A673 (cell line): Measurements from ENCODE around the gene ARID3A. TPM values are rescaled to one million over a fixed set of nuclear protein-coding genes. Genes with fewer than 3 reads are reported as not detected.

Experiments
- BruUV-seq: library from RNA; stranded (reverse); fragments of 400-500 nt; replicated peaks from 2 replicates; lab custom pipeline; 2021; lab: Mats Ljungman, UMichigan
- CTCF ChIA-PET: fragments of 300-600 bp; sonication (Branson Sonifier 250); formaldehyde crosslinking; loops from one replicate; lab custom pipeline; 2022; ENCODE audit warnings: antibody characterized with exemption; lab: Charles Lee
- POLR2A ChIA-PET: fragments of 300-600 bp; sonication (Branson Sonifier 250); formaldehyde crosslinking; loops from one replicate; lab custom pipeline; 2022; ENCODE audit warnings: antibody characterized with exemption; ENCODE audit not compliant: low non-redundant PET; lab: Charles Lee
- DNase-seq: peaks from one replicate; pipeline ENCODE4 v3.0.0-alpha.2; 2015; ENCODE audit warnings: low spot score
- H3K27ac ChIP-seq: fragments of 200-600 bp; sonication (generic); 2 replicates; pipeline ENCODE4 v1.5.1; 2016; ENCODE audit warnings: mixed run types, low read depth, mild to moderate bottlenecking, mixed read lengths, antibody characterized with exemption, low read length; ENCODE audit not compliant: poor library complexity, severe bottlenecking
- H3K27me3 ChIP-seq: fragments of 200-600 bp; sonication (generic); replicated peaks from 2 replicates; pipeline ENCODE4 v1.6.1; 2017; ENCODE audit warnings: mixed run types, low read depth, mild to moderate bottlenecking, mixed read lengths, antibody characterized with exemption, low read length; ENCODE audit not compliant: insufficient read depth, poor library complexity
- H3K36me3 ChIP-seq: fragments of 200-600 bp; sonication (generic); 2 replicates; pipeline ENCODE4 v1.6.1; 2016; ENCODE audit warnings: mixed run types, mild to moderate bottlenecking, mixed read lengths, antibody characterized with exemption, low read length; ENCODE audit not compliant: insufficient read depth, poor library complexity, severe bottlenecking
- H3K4me1 ChIP-seq: fragments of 200-600 bp; sonication (generic); 2 replicates; pipeline ENCODE4 v1.6.1; 2017; ENCODE audit warnings: mixed run types, mild to moderate bottlenecking, mixed read lengths, antibody characterized with exemption, low read length; ENCODE audit not compliant: insufficient read depth, poor library complexity, severe bottlenecking
- H3K4me3 ChIP-seq: fragments of 200-600 bp; sonication (generic); 2 replicates; pipeline ENCODE4 v1.5.1; 2016; ENCODE audit warnings: low read depth, mixed run types, mild to moderate bottlenecking, mixed read lengths, low read length; ENCODE audit not compliant: poor library complexity, severe bottlenecking
- H3K9me3 ChIP-seq: fragments of 200-600 bp; sonication (generic); 2 replicates; pipeline ENCODE4 v1.6.1; 2016; ENCODE audit warnings: mixed run types, low read depth, mild to moderate bottlenecking, mixed read lengths, antibody characterized with exemption, low read length; ENCODE audit not compliant: poor library complexity, severe bottlenecking
- CTCF ChIP-seq: fragments of 300-800, 200-600 bp; sonication (generic); conservative IDR thresholded peaks from 2 replicates; pipeline ENCODE4 v1.5.1; 2017; ENCODE audit warnings: low read depth, mild to moderate bottlenecking, antibody characterized with exemption, low read length, moderate library complexity, mixed read lengths
- EZH2 ChIP-seq: fragments of 200-600 bp; sonication (generic); IDR thresholded peaks from 2 replicates; pipeline ENCODE4 v1.6.1; 2017; ENCODE audit warnings: borderline replicate concordance, low read depth, mild to moderate bottlenecking, mixed read lengths, antibody characterized with exemption, low read length; ENCODE audit not compliant: poor library complexity, severe bottlenecking
- intact Hi-C: fragments of 100-400 bp; cut with micrococcal nuclease; formaldehyde crosslinking; loops from one replicate; pipeline ENCODE4 v1.10.0; 2022; ENCODE audit not compliant: unreplicated experiment
- total RNA-seq: library from RNA; stranded (reverse); gene quantifications from 2 replicates; pipeline ENCODE4 v1.2.3, GENCODE V29; 2021

The ARID3A gene
- total RNA-seq, 1 experiment from 2014 or later: 19.6 TPM

GRCh38 chr19:984165-984967 is 58.5 kb downstream of the ARID3A start, which contains the start of gene WDR18:
Gene WDR18, plus strand, starts transcription at chr19:984345. Its CDS starts 9 bp downstream, at chr19:984354.
- ChIA-PET POLR2A (interaction anchor here (0.6 to 1.1 kb wide), 3 partner anchors 12 to 284 kb away, joined by 3 read pairs; no protein-coding TSS in a partner anchor), CTCF (interaction anchor here (0.6 to 1.0 kb wide), 3 partner anchors 127 to 260 kb away, joined by 3 to 4 read pairs (median 4); no protein-coding TSS in a partner anchor)
- peak; percentile 96 for DNase-seq
- no peak for TF ChIP-seq CTCF
- TF ChIP-seq EZH2: no peak
- Histone ChIP-seq H3K36me3 (peaks cover 12% of the 10 kb centered on the region), H3K9me3 (no peaks in the 10 kb centered on the region), H3K4me1 (peaks cover 13% of the 10 kb centered on the region), H3K27me3 (no peaks in the 10 kb centered on the region), H3K27ac (peak within 1 kb of the TSS; percentile 98), H3K4me3 (peak within 1 kb of the TSS; percentile 80)
- no TSS peak for BruUV-seq
- intact Hi-C loops: loop anchor here (1.0 to 5.0 kb wide), 4 partner anchors 63 to 256 kb away; partner anchors contain the start of gene ATP5F1D

- H3K27me3 ChIP-seq: no peaks in the 10 kb centered on the region
- POLR2A ChIA-PET: no interaction called here
- H3K4me3 ChIP-seq: no peak overlapping the region
- TF ChIP-seq EZH2 (no peak), CTCF (no peak)
- H3K36me3 ChIP-seq: peaks cover 20% of the 10 kb centered on the region
- no peaks in the 10 kb centered on the region for H3K9me3 ChIP-seq
- H3K4me1 ChIP-seq: peaks cover 13% of the 10 kb centered on the region
- DNase-seq: no peak
- CTCF ChIA-PET: no interaction called here
- no TSS peak for BruUV-seq
- intact Hi-C loops: no loop called here
- H3K27ac ChIP-seq: no peak overlapping the region
Measured at GRCh38 chr19:986083-986482, 60.2 kb downstream of the ARID3A start.

- Histone ChIP-seq H3K4me1 (peaks cover 7% of the 10 kb centered on the region), H3K4me3 (no peak overlapping the region), H3K9me3 (no peaks in the 10 kb centered on the region), H3K27ac (no peak overlapping the region), H3K36me3 (peaks cover 29% of the 10 kb centered on the region), H3K27me3 (no peaks in the 10 kb centered on the region)
- ChIA-PET POLR2A (interaction anchor here (0.6 kb wide), 1 partner anchor 121 kb away, joined by 9 read pairs; no protein-coding TSS in a partner anchor), CTCF (no interaction called here)
- no TSS peak for BruUV-seq
- no peak for DNase-seq
- intact Hi-C loops: no loop called here
- TF ChIP-seq EZH2 (no peak), CTCF (no peak)
Measured at GRCh38 chr19:988081-988480, 62.2 kb downstream of the ARID3A start.
